ENCODE results near the gene SH3BP5. TPM values are rescaled to one million over a fixed set of nuclear protein-coding genes. Genes with fewer than 3 reads are reported as not detected.
A peak's percentile ranks its signal among the peaks of the same experiment; 100 is the strongest.

The SH3BP5 gene
- total RNA-seq, 1 donor from 2014 or later = 19.5 TPM

- Mint-ChIP-seq H3K4me1 (peaks cover 55% of the 10 kb centered on the region), H3K27ac (no peak overlapping the region)
- intact Hi-C loops (cut with micrococcal nuclease) = no loop called here
Observed at GRCh38 chr3:15294929-15295328, 37.5 kb downstream of the SH3BP5 start.

GRCh38 chr3:15292765-15293522 is 39.4 kb downstream of the SH3BP5 start:
- H3K27me3 Mint-ChIP-seq = no peaks in the 10 kb centered on the region
- no peak overlapping the region for H3K4me3 Mint-ChIP-seq
- H3K4me1 Mint-ChIP-seq = peaks cover 65% of the 10 kb centered on the region
- H3K27ac Mint-ChIP-seq = peak overlapping the region; percentile 48
- H3K36me3 Mint-ChIP-seq (ENCODE audit: low read depth) = peaks cover 29% of the 10 kb centered on the region
- DNase-seq = no peak
- peaks cover 5% of the 10 kb centered on the region for H3K9me3 Mint-ChIP-seq
- intact Hi-C loops (cut with micrococcal nuclease) = loop anchor here (1.0 to 2.0 kb wide), 3 partner anchors 17 to 68 kb away; no protein-coding TSS in a partner anchor

More at GRCh38 chr3:15294929-15295328, 37.5 kb downstream of the SH3BP5 start:
- no peak for DNase-seq
- H3K27me3 Mint-ChIP-seq = no peaks in the 10 kb centered on the region
- peaks cover 28% of the 10 kb centered on the region for H3K36me3 Mint-ChIP-seq (ENCODE audit: low read depth)
- H3K9me3 Mint-ChIP-seq = peaks cover 8% of the 10 kb centered on the region
- H3K4me3 Mint-ChIP-seq = no peak overlapping the region

GRCh38 chr3:15291589-15292541 is 40.5 kb downstream of the SH3BP5 start:
- H3K27ac Mint-ChIP-seq = peak overlapping the region; percentile 62
- H3K9me3 Mint-ChIP-seq = no peaks in the 10 kb centered on the region
- no peaks in the 10 kb centered on the region for H3K27me3 Mint-ChIP-seq
- peak; percentile 92 for DNase-seq
- H3K36me3 Mint-ChIP-seq (ENCODE audit: low read depth) = peaks cover 23% of the 10 kb centered on the region
- intact Hi-C loops (cut with micrococcal nuclease) = loop anchor here (1.0 to 2.0 kb wide), 3 partner anchors 17 to 69 kb away; no protein-coding TSS in a partner anchor
- H3K4me3 Mint-ChIP-seq = peak overlapping the region; percentile 50
- H3K4me1 Mint-ChIP-seq = peaks cover 58% of the 10 kb centered on the region

- intact Hi-C loops (cut with micrococcal nuclease) = no loop called here
- Mint-ChIP-seq H3K27ac (peak overlapping the region; percentile 66), H3K4me1 (peaks cover 55% of the 10 kb centered on the region), H3K4me3 (peak overlapping the region; percentile 39), H3K9me3 (no peaks in the 10 kb centered on the region), H3K27me3 (no peaks in the 10 kb centered on the region), H3K36me3 (ENCODE audit: low read depth) (peaks cover 24% of the 10 kb centered on the region)
- DNase-seq = no peak
Observed at GRCh38 chr3:15290736-15291135, 41.6 kb downstream of the SH3BP5 start.

GRCh38 chr3:15289661-15290060 is 42.7 kb downstream of the SH3BP5 start:
- Mint-ChIP-seq H3K4me3 (peak overlapping the region; percentile 11), H3K27ac (peak overlapping the region; percentile 1), H3K27me3 (no peaks in the 10 kb centered on the region), H3K9me3 (no peaks in the 10 kb centered on the region), H3K36me3 (ENCODE audit: low read depth) (peaks cover 22% of the 10 kb centered on the region), H3K4me1 (peaks cover 48% of the 10 kb centered on the region)
- intact Hi-C loops (cut with micrococcal nuclease) = no loop called here
- DNase-seq = no peak

- intact Hi-C loops (cut with micrococcal nuclease) = no loop called here
- peak overlapping the region; percentile 61 for H3K27ac Mint-ChIP-seq
Observed at GRCh38 chr3:15288331-15289035, 43.9 kb downstream of the SH3BP5 start.

GRCh38 chr3:15287565-15288330 is 44.6 kb downstream of the SH3BP5 start:
- Mint-ChIP-seq H3K27ac (no peak overlapping the region), H3K4me1 (peaks cover 45% of the 10 kb centered on the region), H3K9me3 (no peaks in the 10 kb centered on the region), H3K4me3 (no peak overlapping the region), H3K27me3 (no peaks in the 10 kb centered on the region), H3K36me3 (ENCODE audit: low read depth) (peaks cover 21% of the 10 kb centered on the region)
- intact Hi-C loops (cut with micrococcal nuclease) = no loop called here
- no peak for DNase-seq

More at GRCh38 chr3:15288331-15289035, 43.9 kb downstream of the SH3BP5 start:
- no peak for DNase-seq
- Mint-ChIP-seq H3K4me3 (no peak overlapping the region), H3K9me3 (no peaks in the 10 kb centered on the region), H3K36me3 (ENCODE audit: low read depth) (peaks cover 19% of the 10 kb centered on the region), H3K4me1 (peaks cover 49% of the 10 kb centered on the region), H3K27me3 (no peaks in the 10 kb centered on the region)

GRCh38 chr3:15286022-15286421 is 46.4 kb downstream of the SH3BP5 start:
- Mint-ChIP-seq H3K27me3 (no peaks in the 10 kb centered on the region), H3K4me1 (peaks cover 35% of the 10 kb centered on the region), H3K4me3 (no peak overlapping the region), H3K27ac (no peak overlapping the region), H3K9me3 (no peaks in the 10 kb centered on the region), H3K36me3 (ENCODE audit: low read depth) (peaks cover 21% of the 10 kb centered on the region)
- intact Hi-C loops (cut with micrococcal nuclease) = no loop called here
- DNase-seq = no peak

- no peaks in the 10 kb centered on the region for H3K27me3 Mint-ChIP-seq
- H3K9me3 Mint-ChIP-seq = no peaks in the 10 kb centered on the region
- peaks cover 22% of the 10 kb centered on the region for H3K36me3 Mint-ChIP-seq (ENCODE audit: low read depth)
- no peak overlapping the region for H3K4me3 Mint-ChIP-seq
- H3K4me1 Mint-ChIP-seq = peaks cover 32% of the 10 kb centered on the region
- intact Hi-C loops (cut with micrococcal nuclease) = no loop called here
- no peak for DNase-seq
- H3K27ac Mint-ChIP-seq = no peak overlapping the region
Observed at GRCh38 chr3:15284121-15284889, 48.1 kb downstream of the SH3BP5 start.

- Mint-ChIP-seq H3K9me3 (no peaks in the 10 kb centered on the region), H3K27ac (no peak overlapping the region), H3K27me3 (no peaks in the 10 kb centered on the region), H3K4me1 (peaks cover 28% of the 10 kb centered on the region), H3K36me3 (ENCODE audit: low read depth) (peaks cover 16% of the 10 kb centered on the region), H3K4me3 (no peak overlapping the region)
- intact Hi-C loops (cut with micrococcal nuclease) = no loop called here
- DNase-seq = no peak
Observed at GRCh38 chr3:15283702-15284101, 48.7 kb downstream of the SH3BP5 start.

GRCh38 chr3:15281817-15282216 is 50.6 kb downstream of the SH3BP5 start:
- intact Hi-C loops (cut with micrococcal nuclease) = no loop called here
- DNase-seq = no peak
- H3K27me3 Mint-ChIP-seq = no peaks in the 10 kb centered on the region
- H3K36me3 Mint-ChIP-seq (ENCODE audit: low read depth) = peaks cover 14% of the 10 kb centered on the region
- no peak overlapping the region for H3K27ac Mint-ChIP-seq
- no peaks in the 10 kb centered on the region for H3K9me3 Mint-ChIP-seq
- H3K4me3 Mint-ChIP-seq = no peak overlapping the region
- H3K4me1 Mint-ChIP-seq = peaks cover 25% of the 10 kb centered on the region

GRCh38 chr3:15280853-15281532 is 51.4 kb downstream of the SH3BP5 start:
- intact Hi-C loops (cut with micrococcal nuclease) = no loop called here
- H3K4me3 Mint-ChIP-seq = no peak overlapping the region
- no peaks in the 10 kb centered on the region for H3K9me3 Mint-ChIP-seq
- no peaks in the 10 kb centered on the region for H3K27me3 Mint-ChIP-seq
- H3K36me3 Mint-ChIP-seq (ENCODE audit: low read depth) = peaks cover 18% of the 10 kb centered on the region
- DNase-seq = no peak
- peaks cover 31% of the 10 kb centered on the region for H3K4me1 Mint-ChIP-seq
- no peak overlapping the region for H3K27ac Mint-ChIP-seq

Measured in activated CD4-positive, alpha-beta T cell treated with anti-CD3 and anti-CD28 coated beads, Interleukin-2, amount 10 ng/mL, durations not matched to agents 24 days and 14 days (primary cell).